Mammary epithelial cell (primary cell): ENCODE measurements around the gene TTC29.

Source experiments
- CTCF ChIP-seq, 2 donors: IDR thresholded peaks in 1 of 2; conservative IDR thresholded peaks in 1 of 2; 2 replicates each; pipeline ENCODE4 v1.5.1; 2011 to 2012; ENCODE audit warnings: inconsistent platforms in 2 of 2, low read length in 2 of 2, mild to moderate bottlenecking in 2 of 2, control low read depth in 1 of 2, low read depth in 1 of 2; ENCODE audit not compliant: insufficient read depth in 1 of 2; ENCODE audit errors: extremely low read depth in 1 of 2
- EZH2 ChIP-seq: IDR thresholded peaks from 2 replicates; pipeline ENCODE4 v1.6.1; 2012; ENCODE audit warnings: low read length, inconsistent platforms, borderline replicate concordance

GRCh38 chr4:146915132-146915531, 30.5 kb downstream of the TTC29 start:
- no peak for TF ChIP-seq CTCF (conservative IDR thresholded peaks at IDR 0.05 in 1 of 2, IDR thresholded peaks at IDR 0.05 in 1 of 2; ENCODE audit: extremely low read depth in 1 of 2, insufficient read depth in 1 of 2, low read depth in 1 of 2, low read length in 2 of 2)
- TF ChIP-seq EZH2, result no peak
